ENCODE measurements around the gene LDHD. TPM values are rescaled to one million over a fixed set of nuclear protein-coding genes. Genes with fewer than 3 reads are reported as not detected.

Gene LDHD
- total and polyA plus RNA-seq, 9 of the 15 experiments (the other 6 are each of a cell fraction or from before 2014, with no cell fraction given) = 0.19 to 0.86 (median 0.54) TPM; not detected in 3

GRCh38 chr16:75073545-75074303, 42.9 kb downstream of the LDHD start (continued):
- TF ChIP-seq L3MBTL2 (IDR thresholded peaks at IDR 0.05) (peak; percentile 35), FOXP1 (CRISPR knock-in tag; IDR thresholded peaks at IDR 0.05) (no peak), ID3 (CRISPR knock-in tag; IDR thresholded peaks at IDR 0.05) (no peak), ID3 (tag; IDR thresholded peaks at IDR 0.05) (0 out of 2 replicates have a peak, but pooled peaks have one; percentile 48), SRSF9 (IDR thresholded peaks at IDR 0.05; ENCODE audit: borderline replicate concordance, low read depth, low read length) (no peak), CBFA2T3 (IDR thresholded peaks at IDR 0.05) (0 out of 2 replicates have a peak, but pooled peaks have one; percentile 3), CC2D1A (IDR thresholded peaks at IDR 0.05) (no peak), ATF4 (CRISPR knock-in tag; IDR thresholded peaks at IDR 0.05) (0 out of 2 replicates have a peak, but pooled peaks have one; percentile 16), PHF8 (IDR thresholded peaks at IDR 0.05; ENCODE audit: borderline replicate concordance, low read length) (no peak), ZNF592 (IDR thresholded peaks at IDR 0.05) (peak; percentile 70), MLX (CRISPR knock-in tag; conservative IDR thresholded peaks at IDR 0.05) (no peak), RFX7 (CRISPR knock-in tag; IDR thresholded peaks at IDR 0.05) (no peak), MAX (CRISPR knock-in tag; IDR thresholded peaks at IDR 0.05) (peak; percentile 42; the same call in 1 of the 2 replicates), ZNF696 (CRISPR knock-in tag; conservative IDR thresholded peaks at IDR 0.05) (no peak), SIN3A (IDR thresholded peaks at IDR 0.05; ENCODE audit: borderline replicate concordance in 2 of 2, control insufficient read depth in 1 of 2, low read depth in 2 of 2, low read length in 2 of 2) (no peak), SMC3 (conservative IDR thresholded peaks at IDR 0.05; ENCODE audit: insufficient read depth, low read depth, low read length) (no peak), ZNF436 (CRISPR knock-in tag; IDR thresholded peaks at IDR 0.05) (no peak), ZNF644 (tag; IDR thresholded peaks at IDR 0.05; ENCODE audit: low read depth) (no peak), SMAD4 (CRISPR knock-in tag; conservative IDR thresholded peaks at IDR 0.05) (peak; percentile 36; the same call in 1 of the 2 replicates), ZNF175 (CRISPR knock-in tag; IDR thresholded peaks at IDR 0.05; ENCODE audit: low read depth) (no peak), HNRNPLL (IDR thresholded peaks at IDR 0.05; ENCODE audit: low read depth, low read length, poor library complexity, severe bottlenecking) (no peak), TAL1 (IDR thresholded peaks at IDR 0.05) (no peak)
